Ovary (tissue), 9 donors: Measurements from ENCODE around the gene DDTL. TPM values are rescaled to one million over a fixed set of nuclear protein-coding genes. Genes with fewer than 3 reads are reported as not detected.

Experiments used
- DNase-seq, 5 donors: peaks; one replicate each; pipeline ENCODE4 v3.0.0-alpha.2; 2019 to 2020
- H3K27ac ChIP-seq, 2 donors: fragments of 200-600 bp; one replicate each; pipeline versions ENCODE4 v1.5.1 to v1.8.0; 2019 to 2022
- H3K27me3 ChIP-seq: fragments of 200-600 bp; one replicate; pipeline ENCODE4 v1.8.0; 2022
- H3K36me3 ChIP-seq: fragments of 200-600 bp; sonication (generic); one replicate; pipeline ENCODE4 v1.5.1; 2019
- H3K4me1 ChIP-seq: one replicate; pipeline ENCODE4 v1.8.1; 2013; ENCODE audit warnings: mild to moderate bottlenecking, moderate library complexity; ENCODE audit not compliant: insufficient read depth
- H3K4me3 ChIP-seq: fragments of 200-600 bp; sonication (generic); one replicate; pipeline ENCODE4 v1.5.1; 2017
- H3K9me3 ChIP-seq, 2 donors: fragments of 200-600 bp in 1 of 2; sonication (generic) in 1 of 2; one replicate each; pipeline versions ENCODE4 v1.5.1 to v1.8.1; 2013 to 2019; ENCODE audit warnings: mild to moderate bottlenecking in 1 of 2, moderate library complexity in 1 of 2
- CTCF ChIP-seq, 3 donors: fragments of 450-650 bp in 2 of 3; fragments of 200-600 bp in 1 of 3; IDR thresholded peaks; one replicate each; pipeline versions ENCODE4 v1.5.1 to v1.8.0; 2016 to 2022; ENCODE audit warnings: antibody characterized with exemption in 3 of 3, mild to moderate bottlenecking in 1 of 3
- EP300 ChIP-seq: sonication (generic); formaldehyde crosslinking; IDR thresholded peaks from one replicate; pipeline ENCODE4 v1.6.1; 2017; ENCODE audit warnings: antibody characterized with exemption
- POLR2A ChIP-seq: fragments of 450-650 bp; IDR thresholded peaks from one replicate; pipeline ENCODE4 v1.6.1; 2017; ENCODE audit warnings: antibody characterized with exemption, mild to moderate bottlenecking, moderate library complexity
- WGBS, 3 donors: extraction: QIAGEN DNeasy Blood & Tissue Kit in 1 of 3; methylation state at CpG; one replicate each; pipeline versions ENCODE4 v1.1.5 to v1.1.7; 2013 to 2017; 5-methylcytosine and 5-hydroxymethylcytosine counted together
- intact Hi-C, 4 donors: fragments of 100-400 bp; cut with DNase I; formaldehyde crosslinking; loops; one replicate each; pipeline versions ENCODE4 v1.11.0 to v1.15.1; 2022 to 2023
- polyA plus RNA-seq, 2 donors: library from polyadenylated mRNA; stranded (reverse); fragments of 200-250 nt in 1 of 2; fragments of 350-450 nt in 1 of 2; fragmentation: Illumina TruSeq in 1 of 2; extraction: RNeasy Lipid Tissue Mini Kit (QIAGEN cat#74804) in 1 of 2; gene quantifications; one replicate each; pipeline ENCODE4 v1.2.3, GENCODE V29; 2013 to 2014
- total RNA-seq, 7 donors: library from RNA; depleted of rRNA in 2 of 7; stranded (reverse); fragments of >200 nt in 2 of 7; fragmentation: NEBNext Ultra II Directional in 3 of 7; extraction: Animal tissue kit (Norgen Biotek cat#: 25700) in 3 of 7; gene quantifications; one replicate each; pipeline versions ENCODE4 v1.1.0 to v1.2.4, GENCODE V29; 2016 to 2023
- donor health status: DM: no; HTN: no; CAD: no; lungs with moderate emphysema.
- donor health status: DM: no; HTN: no; CAD: no.
- donor health status: Bipolar disorder and iron deficiency.
- donor health status: DM: yes; HTN: yes; CAD: no.
- donor health status: DM: no; HTN: no; CAD: no.
- donor health status: DM: yes; HTN: yes; CAD: no.

Gene DDTL
- total and polyA plus RNA-seq, 9 donors = 1.4 to 5.1 (median 3.3) TPM; not detected in 2

GRCh38 chr22:24008381-24009226 lies 41.9 kb downstream of the DDTL start:
- Histone ChIP-seq H3K9me3 (no peaks in the 10 kb centered on the region), H3K27me3 (no peaks in the 10 kb centered on the region), H3K27ac (no peak overlapping the region), H3K36me3 (no peaks in the 10 kb centered on the region), H3K4me1 (peaks cover 1% of the 10 kb centered on the region), H3K4me3 (no peak overlapping the region)
- TF ChIP-seq EP300 (no peak), CTCF (IDR thresholded peaks at IDR 0.05) (no peak), POLR2A (no peak)
- no peak for DNase-seq
- intact Hi-C loops = loop anchor here in 1 of 4 donors (5.0 kb wide), 1 partner anchor 164 kb away; no protein-coding TSS in a partner anchor
- WGBS, 3 donors = 82 to 86% (median 83%) methylated on average over 6 of the region's 6 CpGs

DNA sequence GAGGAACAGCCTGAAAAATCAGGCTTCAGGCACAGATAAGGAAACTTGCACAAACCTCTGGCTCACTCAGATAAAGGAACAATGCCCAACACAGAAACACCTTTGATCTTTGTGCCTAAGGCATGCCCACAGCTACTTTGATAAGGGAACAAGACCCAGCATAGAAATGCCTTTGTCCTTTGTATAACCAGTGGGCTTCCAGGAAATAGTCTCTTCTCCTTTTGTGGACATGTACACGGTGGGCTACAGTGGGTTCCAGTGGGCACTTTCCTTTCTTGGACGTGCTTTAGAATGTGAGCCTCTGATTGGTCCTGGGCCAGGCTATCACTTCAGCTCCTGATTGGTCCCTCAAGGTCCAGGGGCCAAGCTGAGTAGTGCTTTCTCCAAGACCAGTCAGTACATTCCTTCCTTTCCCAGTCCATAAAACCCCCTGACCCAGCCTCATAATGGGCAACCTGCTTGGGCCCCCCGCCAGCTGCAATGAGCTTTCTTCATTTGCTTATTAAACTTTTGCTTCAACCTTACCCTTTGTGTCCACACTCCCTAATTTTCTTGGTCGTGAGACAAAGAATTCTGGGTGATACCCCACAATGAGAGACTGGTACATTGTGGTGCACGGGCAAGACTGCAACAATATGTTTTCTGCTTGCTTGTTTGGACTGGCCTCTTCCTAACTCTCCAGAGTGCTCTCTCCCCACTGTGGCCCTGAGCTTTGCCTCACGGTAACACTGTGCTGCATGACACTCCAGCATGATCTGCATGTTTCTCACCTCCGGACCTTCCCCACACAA lies 42.7 kb downstream of the DDTL start:
- H3K4me3 ChIP-seq = no peak overlapping the region
- no peaks in the 10 kb centered on the region for H3K36me3 ChIP-seq
- H3K4me1 ChIP-seq = peaks cover 1% of the 10 kb centered on the region
- H3K9me3 ChIP-seq = no peaks in the 10 kb centered on the region
- no peaks in the 10 kb centered on the region for H3K27me3 ChIP-seq
- H3K27ac ChIP-seq = no peak overlapping the region
- TF ChIP-seq CTCF (IDR thresholded peaks at IDR 0.05) = no peak
- TF ChIP-seq EP300 = no peak
- TF ChIP-seq POLR2A = no peak
- 82 to 88% (median 86%) methylated on average over 7 of the region's 7 CpGs for WGBS, 3 donors
- intact Hi-C loops = loop anchor here in 1 of 4 donors (5.0 kb wide), 1 partner anchor 163 kb away; no protein-coding TSS in a partner anchor
- DNase-seq = no peak

- Histone ChIP-seq H3K27me3 (no peaks in the 10 kb centered on the region), H3K4me1 (peaks cover 1% of the 10 kb centered on the region), H3K27ac (no peak overlapping the region), H3K4me3 (no peak overlapping the region), H3K36me3 (no peaks in the 10 kb centered on the region), H3K9me3 (no peaks in the 10 kb centered on the region)
- 79 to 84% (median 83%) methylated on average over 2 of the region's 2 CpGs for WGBS, 3 donors
- no peak for DNase-seq
- no peak for TF ChIP-seq CTCF (IDR thresholded peaks at IDR 0.05)
- no peak for TF ChIP-seq POLR2A
- no peak for TF ChIP-seq EP300
- intact Hi-C loops = no loop called here
Measured at GRCh38 chr22:24010018-24010391, 43.3 kb downstream of the DDTL start.

- intact Hi-C loops = no loop called here
- WGBS, 3 donors = 0 to 1% (median 0%) methylated on average over 10 of the region's 10 CpGs
Measured at GRCh38 chr22:24011735-24012068, 45.0 kb downstream of the DDTL start.

More at GRCh38 chr22:24011735-24012068, 45.0 kb downstream of the DDTL start:
- Histone ChIP-seq H3K27me3 (no peaks in the 10 kb centered on the region), H3K27ac (peak overlapping the region in 1 of 2 donors; percentile 59), H3K4me1 (peaks cover 1% of the 10 kb centered on the region), H3K36me3 (no peaks in the 10 kb centered on the region), H3K9me3 (no peaks in the 10 kb centered on the region), H3K4me3 (peak overlapping the region; percentile 95)
- TF ChIP-seq POLR2A (no peak), EP300 (no peak), CTCF (IDR thresholded peaks at IDR 0.05) (no peak)
- no peak for DNase-seq
